Gastrocnemius medialis (tissue), 4 donors: ENCODE measurements around the gene SP110.

ENCODE experiments used
- POLR2A ChIP-seq, 2 donors: fragments of 450-650 bp; IDR thresholded peaks; one replicate each; pipeline ENCODE4 v1.6.1; 2017; ENCODE audit warnings: antibody characterized with exemption in 2 of 2, mild to moderate bottlenecking in 2 of 2, moderate library complexity in 2 of 2
- TF ChIP-seq, protein P1 (sequence below), 5 experiments: fragments of 450-650 bp in 3 of 5; fragments of 200-600 bp in 2 of 5; sonication (generic) in 2 of 5; IDR thresholded peaks in 4 of 5; conservative IDR thresholded peaks in 1 of 5; 1 replicate in 4 of 5; 2 replicates in 1 of 5; pipeline ENCODE4 v1.5.1; 2016 to 2019; ENCODE audit warnings: antibody characterized with exemption in 5 of 5, mild to moderate bottlenecking in 3 of 5, moderate library complexity in 3 of 5

DNA sequence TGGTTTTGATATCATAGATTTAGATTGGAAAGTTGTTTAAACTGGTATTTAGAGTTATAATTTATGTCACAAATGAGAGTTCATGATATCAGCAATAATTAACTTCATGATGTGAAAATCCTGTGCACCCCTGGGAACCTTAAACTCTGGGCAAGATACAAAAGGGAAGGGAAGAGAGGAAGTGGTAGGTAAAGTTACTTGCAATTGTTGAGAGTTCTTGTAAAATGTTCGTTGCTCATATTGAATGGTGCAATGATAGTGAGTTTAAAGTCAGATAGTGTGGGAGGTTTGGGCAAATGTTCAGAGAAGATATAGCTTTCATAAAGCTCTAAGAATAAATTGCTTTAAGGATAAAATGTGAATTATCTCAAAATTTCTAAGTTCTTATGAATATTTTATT, 75.4 kb downstream of the SP110 start:
- TF ChIP-seq, protein P1, sequence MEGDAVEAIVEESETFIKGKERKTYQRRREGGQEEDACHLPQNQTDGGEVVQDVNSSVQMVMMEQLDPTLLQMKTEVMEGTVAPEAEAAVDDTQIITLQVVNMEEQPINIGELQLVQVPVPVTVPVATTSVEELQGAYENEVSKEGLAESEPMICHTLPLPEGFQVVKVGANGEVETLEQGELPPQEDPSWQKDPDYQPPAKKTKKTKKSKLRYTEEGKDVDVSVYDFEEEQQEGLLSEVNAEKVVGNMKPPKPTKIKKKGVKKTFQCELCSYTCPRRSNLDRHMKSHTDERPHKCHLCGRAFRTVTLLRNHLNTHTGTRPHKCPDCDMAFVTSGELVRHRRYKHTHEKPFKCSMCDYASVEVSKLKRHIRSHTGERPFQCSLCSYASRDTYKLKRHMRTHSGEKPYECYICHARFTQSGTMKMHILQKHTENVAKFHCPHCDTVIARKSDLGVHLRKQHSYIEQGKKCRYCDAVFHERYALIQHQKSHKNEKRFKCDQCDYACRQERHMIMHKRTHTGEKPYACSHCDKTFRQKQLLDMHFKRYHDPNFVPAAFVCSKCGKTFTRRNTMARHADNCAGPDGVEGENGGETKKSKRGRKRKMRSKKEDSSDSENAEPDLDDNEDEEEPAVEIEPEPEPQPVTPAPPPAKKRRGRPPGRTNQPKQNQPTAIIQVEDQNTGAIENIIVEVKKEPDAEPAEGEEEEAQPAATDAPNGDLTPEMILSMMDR (IDR thresholded peaks at IDR 0.05 in 4 of 5, conservative IDR thresholded peaks at IDR 0.05 in 1 of 5): no peak
- TF ChIP-seq POLR2A (IDR thresholded peaks at IDR 0.05): no peak
